Mucosa of descending colon (tissue), 3 donors: ENCODE data around the gene CTXN3. TPM values are rescaled to one million over a fixed set of nuclear protein-coding genes. Genes with fewer than 3 reads are reported as not detected.

Source experiments
- ATAC-seq: fragments of 200-7000 bp; cut with Tn5 transposase; one replicate; pipeline ENCODE4 v1.9.1; 2020; ENCODE audit warnings: mild to moderate bottlenecking, moderate library complexity
- DNase-seq, 3 donors: peaks; one replicate each; pipeline ENCODE4 v3.0.0-alpha.2; 2020
- H3K36me3 ChIP-seq: fragments of 200-600 bp; one replicate; pipeline ENCODE4 v1.8.0; 2021; ENCODE audit warnings: low read depth, mild to moderate bottlenecking
- H3K4me1 ChIP-seq: fragments of 200-600 bp; one replicate; pipeline ENCODE4 v1.8.0; 2021; ENCODE audit warnings: low read depth, mild to moderate bottlenecking
- H3K4me3 ChIP-seq: fragments of 200-600 bp; one replicate; pipeline ENCODE4 v1.8.0; 2021; ENCODE audit warnings: mild to moderate bottlenecking
- H3K9me3 ChIP-seq: fragments of 200-600 bp; one replicate; pipeline ENCODE4 v1.8.0; 2021; ENCODE audit warnings: mild to moderate bottlenecking
- CTCF ChIP-seq: fragments of 200-600 bp; IDR thresholded peaks from one replicate; pipeline ENCODE4 v1.8.0; 2022; ENCODE audit warnings: antibody characterized with exemption, mild to moderate bottlenecking
- intact Hi-C, 2 donors: fragments of 100-400 bp; cut with DNase I in 1 of 2; cut with micrococcal nuclease in 1 of 2; formaldehyde crosslinking; loops; one replicate each; pipeline versions ENCODE4 v1.11.0 to v1.11.1; 2022; cut with DNase I, micrococcal nuclease
- total RNA-seq, 3 donors: library from RNA; stranded (reverse); fragmentation: NEBNext Ultra II Directional in 2 of 3; extraction: Animal tissue kit (Norgen Biotek cat#: 25700) in 2 of 3; gene quantifications; one replicate each; pipeline versions ENCODE4 v1.2.1 to v1.2.4, GENCODE V29; 2021 to 2023
- donor health status: DM: no; HTN: no; CAD: no; lungs with moderate emphysema.
- donor health status: DM: no; HTN: no; CAD: no.
- donor health status: DM: no; HTN: yes; CAD: no.

The CTXN3 gene
- total RNA-seq, 3 donors from 2014 or later = not detected

- no peaks in the 10 kb centered on the region for H3K4me1 ChIP-seq
- no peak overlapping the region for H3K4me3 ChIP-seq
- DNase-seq = no peak
- H3K9me3 ChIP-seq = no peaks in the 10 kb centered on the region
- intact Hi-C loops = no loop called here
- no peak for ATAC-seq
- TF ChIP-seq CTCF = no peak
- no peaks in the 10 kb centered on the region for H3K36me3 ChIP-seq
Measured at GRCh38 chr5:127700237-127700766, 51.4 kb downstream of the CTXN3 start.

- H3K9me3 ChIP-seq = no peaks in the 10 kb centered on the region
- no peak overlapping the region for H3K4me3 ChIP-seq
- H3K36me3 ChIP-seq = no peaks in the 10 kb centered on the region
- DNase-seq (no peak), ATAC-seq (no peak)
- no peak for TF ChIP-seq CTCF
- H3K4me1 ChIP-seq = no peaks in the 10 kb centered on the region
- intact Hi-C loops = no loop called here
Measured at GRCh38 chr5:127702434-127702833, 53.6 kb downstream of the CTXN3 start.

- TF ChIP-seq CTCF = no peak
- intact Hi-C loops = no loop called here
- Histone ChIP-seq H3K4me3 (no peak within 1 kb of the TSS), H3K4me1 (no peaks in the 10 kb centered on the region), H3K36me3 (no peaks in the 10 kb centered on the region), H3K9me3 (no peaks in the 10 kb centered on the region)
- ATAC-seq = no peak
- DNase-seq = no peak
Measured at GRCh38 chr5:127702926-127703561, 54.2 kb downstream of the CTXN3 start, which contains the start of gene CCDC192. TSS of gene CCDC192 (plus strand) at chr5:127703391. CDS start at chr5:127703446, 55 bp downstream.

- Histone ChIP-seq H3K9me3 (no peaks in the 10 kb centered on the region), H3K4me3 (no peak overlapping the region), H3K4me1 (no peaks in the 10 kb centered on the region), H3K36me3 (no peaks in the 10 kb centered on the region)
- ATAC-seq (no peak), DNase-seq (no peak)
- TF ChIP-seq CTCF = no peak
- intact Hi-C loops = no loop called here
Measured at GRCh38 chr5:127705120-127705892, 56.4 kb downstream of the CTXN3 start.

GRCh38 chr5:127706691-127707090 lies 57.8 kb downstream of the CTXN3 start:
- DNase-seq (no peak), ATAC-seq (no peak)

More at GRCh38 chr5:127706691-127707090, 57.8 kb downstream of the CTXN3 start:
- no peaks in the 10 kb centered on the region for H3K4me1 ChIP-seq
- H3K4me3 ChIP-seq = no peak overlapping the region
- H3K36me3 ChIP-seq = no peaks in the 10 kb centered on the region
- intact Hi-C loops = no loop called here
- H3K9me3 ChIP-seq = no peaks in the 10 kb centered on the region
- TF ChIP-seq CTCF = no peak
